HepG2 (cell line): ENCODE results near the gene SYNE1. TPM values are rescaled to one million over a fixed set of nuclear protein-coding genes. Genes with fewer than 3 reads are reported as not detected.

Source experiments
- ATAC-seq: fragments of 200-7000 bp; cut with Tn5 transposase; 3 replicates; pipeline ENCODE4 v1.9.1; 2020; ENCODE audit warnings: mild to moderate bottlenecking, moderate library complexity
- BruUV-seq: library from RNA; stranded (reverse); fragments of 400-500 nt; replicated peaks from 2 replicates; lab custom pipeline; 2021; lab: Mats Ljungman, UMichigan
- CTCF ChIA-PET: fragments of 300-600 bp; formaldehyde crosslinking; extraction: SDS; loops from one replicate; lab custom pipeline; 2021; ENCODE audit warnings: low total read pairs, inconsistent platforms, low intra/inter-chr PET ratio; lab: Yijun Ruan, JAX
- POLR2A ChIA-PET: fragments of 350-600 bp; sonication (Branson Sonifier 250); formaldehyde crosslinking; loops from one replicate; lab custom pipeline; 2020; ENCODE audit warnings: antibody characterized with exemption, inconsistent platforms; lab: Yijun Ruan, JAX
- DNase-seq: peaks from one replicate; pipeline ENCODE4 v3.0.0-alpha.2; 2015; ENCODE audit warnings: low spot score
- FAIRE-seq: peaks from 3 replicates; lab custom pipeline; 2011; peaks lifted over from hg19 to GRCh38; lab: Jason Lieb, UNC
- H2AFZ ChIP-seq: one replicate; pipeline ENCODE4 v1.6.1; 2011; ENCODE audit warnings: low read length, inconsistent platforms
- H3K27ac ChIP-seq: fragments of 300-600 bp; 3 replicates; pipeline ENCODE4 v1.8.0; 2011; ENCODE audit warnings: mixed run types, mild to moderate bottlenecking, mixed read lengths, low read length, inconsistent platforms; ENCODE audit not compliant: insufficient read depth; ENCODE audit errors: extremely low read length
- H3K27me3 ChIP-seq, 2 experiments: fragments of 200-600 bp in 1 of 2; 2 replicates in 1 of 2; 3 replicates in 1 of 2; pipeline versions ENCODE4 v1.6.0 to v1.8.0; 2011; ENCODE audit warnings: low read length in 2 of 2, mild to moderate bottlenecking in 2 of 2, moderate library complexity in 2 of 2, inconsistent platforms in 1 of 2; ENCODE audit not compliant: insufficient read depth in 2 of 2, control insufficient read depth in 1 of 2
- H3K36me3 ChIP-seq, 2 experiments: fragments of 200-600 bp in 1 of 2; replicated peaks in 1 of 2; 2 replicates in 1 of 2; 3 replicates in 1 of 2; pipeline versions ENCODE4 v1.5.1 to v1.8.0; 2011; ENCODE audit warnings: low read length in 2 of 2, inconsistent platforms in 1 of 2; ENCODE audit not compliant: insufficient read depth in 2 of 2, control insufficient read depth in 1 of 2
- H3K4me1 ChIP-seq: 2 replicates; pipeline ENCODE4 v1.5.1; 2012; ENCODE audit warnings: low read length, inconsistent platforms; ENCODE audit not compliant: insufficient read depth
- H3K4me2 ChIP-seq: 2 replicates; pipeline ENCODE4 v1.6.0; 2011; ENCODE audit warnings: low read depth, low read length, inconsistent platforms
- H3K4me3 ChIP-seq, 3 experiments: fragments of 200-600 bp in 1 of 3; sonication (generic), shearing (Covaris generic) in 1 of 3; replicated peaks in 1 of 3; 2 replicates each; pipeline ENCODE4 v1.5.1; 2011 to 2016; ENCODE audit warnings: low read length in 3 of 3, inconsistent platforms in 2 of 3, low read depth in 2 of 3, mild to moderate bottlenecking in 2 of 3, control low read depth in 1 of 3, mixed read lengths in 1 of 3; ENCODE audit not compliant: insufficient read depth in 1 of 3
- H3K79me2 ChIP-seq: one replicate; pipeline ENCODE4 v1.6.1; 2011; ENCODE audit warnings: low read length, inconsistent platforms; ENCODE audit not compliant: insufficient read depth
- H3K9ac ChIP-seq: 2 replicates; pipeline ENCODE4 v1.6.0; 2011; ENCODE audit warnings: mild to moderate bottlenecking, low read depth, low read length, inconsistent platforms; ENCODE audit not compliant: insufficient read depth
- H3K9me3 ChIP-seq: 2 replicates; pipeline ENCODE4 v1.5.1; 2012; ENCODE audit warnings: mild to moderate bottlenecking, low read length
- H4K20me1 ChIP-seq: 2 replicates; pipeline ENCODE4 v1.6.0; 2011; ENCODE audit warnings: inconsistent platforms, mild to moderate bottlenecking, low read length, moderate library complexity; ENCODE audit not compliant: insufficient read depth
- HDAC1 ChIP-seq: sonication (generic); formaldehyde crosslinking; IDR thresholded peaks from 2 replicates; pipeline ENCODE4 v1.5.1; 2020; ENCODE audit warnings: mild to moderate bottlenecking, missing genetic modification reagents
- ZFP37 ChIP-seq: sonication (generic); formaldehyde crosslinking; IDR thresholded peaks from 2 replicates; pipeline ENCODE4 v1.4.0; 2020; ENCODE audit warnings: missing genetic modification reagents, borderline replicate concordance
- ZFP90 ChIP-seq: sonication (generic); formaldehyde crosslinking; IDR thresholded peaks from 2 replicates; pipeline ENCODE4 v1.8.0; 2022; ENCODE audit warnings: missing genetic modification reagents, mild to moderate bottlenecking, inconsistent platforms, borderline replicate concordance
- WGBS: methylation state at CpG from one replicate; pipeline ENCODE4 v1.1.6; 2017; ENCODE audit warnings: low lambda C conversion rate; 5-methylcytosine and 5-hydroxymethylcytosine counted together
- in situ Hi-C: cut with HindIII; loops from 2 replicates; pipeline ENCODE4 v1.10.0; 2017; ENCODE audit warnings: low pct_unique_long_range_greater_than_20kb; ENCODE audit not compliant: extremely low pct_ligation_motif_present
- intact Hi-C: fragments of 100-400 bp; cut with micrococcal nuclease; formaldehyde crosslinking; loops from one replicate; pipeline ENCODE4 v1.10.0; 2022; ENCODE audit not compliant: unreplicated experiment
- polyA plus RNA-seq, 8 experiments: library from polyadenylated mRNA; depleted of rRNA in 3 of 8; stranded (reverse) in 7 of 8; unstranded in 1 of 8; fragments of >200 nt; fragmentation: Illumina TruSeq in 4 of 8; extraction: Trizol in 4 of 8; gene quantifications; 2 replicates each; pipeline versions ENCODE4 v1.2.1 to v1.2.3, GENCODE V29; 2011 to 2016; ENCODE audit warnings: low read depth in 4 of 8, missing spikeins in 1 of 8, mixed read lengths in 1 of 8; ENCODE audit not compliant: insufficient read depth in 1 of 8
- total RNA-seq, 5 experiments: library from RNA; depleted of rRNA; stranded (reverse); fragments of >200 nt; fragmentation: Illumina TruSeq; extraction: Trizol; gene quantifications; 2 replicates each; pipeline ENCODE4 v1.2.3, GENCODE V29; 2016; ENCODE audit warnings: low read depth in 1 of 5
- TF ChIP-seq, protein P1 (sequence below): sonication (generic); formaldehyde crosslinking; conservative IDR thresholded peaks from 2 replicates; pipeline ENCODE4 v1.4.0; 2020; ENCODE audit warnings: mild to moderate bottlenecking, missing genetic modification reagents, moderate library complexity

The SYNE1 gene
- total and polyA plus RNA-seq, 2 of the 13 experiments (the other 11 are each of a cell fraction or from before 2014, with no cell fraction given): 5.5 to 15.9 TPM

DNA sequence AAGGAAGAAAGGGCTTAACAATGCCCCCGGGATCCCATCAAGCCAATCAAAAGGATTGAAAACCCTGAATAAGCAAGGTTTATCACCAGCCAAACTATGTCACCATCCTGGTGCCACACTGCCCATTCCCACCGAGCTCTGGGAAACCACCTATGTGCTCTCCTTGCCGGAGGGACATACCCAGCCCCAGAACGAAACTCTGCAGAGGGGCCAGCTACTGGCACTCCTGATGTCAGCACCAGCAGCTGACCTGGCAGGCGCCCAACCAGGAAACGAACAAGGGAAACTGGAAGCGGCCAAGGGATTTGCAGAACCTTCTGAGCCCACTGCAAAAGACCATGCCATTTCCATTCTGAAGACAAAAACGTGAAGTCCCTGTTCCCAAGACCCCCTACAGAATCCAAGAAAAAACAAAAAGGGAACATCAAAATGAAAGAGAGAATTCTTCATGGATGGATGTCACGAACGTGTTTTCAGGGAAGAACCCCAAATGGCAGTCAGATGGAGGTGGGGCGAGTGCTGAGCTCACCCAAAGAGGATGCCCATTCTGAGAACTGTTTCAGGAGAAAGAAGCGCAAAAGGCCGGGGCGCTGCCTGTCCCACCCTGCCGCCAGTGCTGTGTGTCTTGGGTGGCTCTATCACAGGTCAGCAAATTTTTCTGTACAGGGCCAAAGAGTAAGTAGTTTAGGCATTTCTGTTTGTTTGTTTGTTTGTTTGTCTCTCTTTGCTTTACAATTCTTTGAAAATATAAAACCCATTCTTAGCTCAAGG is 524.5 kb downstream of the SYNE1 start:
- WGBS: 51% methylated on average over 14 of the region's 15 CpGs
- FAIRE-seq: no peak

More for the DNA sequence above, 524.5 kb downstream of the SYNE1 start:
- ChIA-PET POLR2A (no interaction called here), CTCF (no interaction called here)
- no peak for DNase-seq
- TF ChIP-seq ZFP90 (CRISPR knock-in tag) (no peak), ZFP37 (CRISPR knock-in tag) (no peak), HDAC1 (no peak)
- TF ChIP-seq, protein P1, sequence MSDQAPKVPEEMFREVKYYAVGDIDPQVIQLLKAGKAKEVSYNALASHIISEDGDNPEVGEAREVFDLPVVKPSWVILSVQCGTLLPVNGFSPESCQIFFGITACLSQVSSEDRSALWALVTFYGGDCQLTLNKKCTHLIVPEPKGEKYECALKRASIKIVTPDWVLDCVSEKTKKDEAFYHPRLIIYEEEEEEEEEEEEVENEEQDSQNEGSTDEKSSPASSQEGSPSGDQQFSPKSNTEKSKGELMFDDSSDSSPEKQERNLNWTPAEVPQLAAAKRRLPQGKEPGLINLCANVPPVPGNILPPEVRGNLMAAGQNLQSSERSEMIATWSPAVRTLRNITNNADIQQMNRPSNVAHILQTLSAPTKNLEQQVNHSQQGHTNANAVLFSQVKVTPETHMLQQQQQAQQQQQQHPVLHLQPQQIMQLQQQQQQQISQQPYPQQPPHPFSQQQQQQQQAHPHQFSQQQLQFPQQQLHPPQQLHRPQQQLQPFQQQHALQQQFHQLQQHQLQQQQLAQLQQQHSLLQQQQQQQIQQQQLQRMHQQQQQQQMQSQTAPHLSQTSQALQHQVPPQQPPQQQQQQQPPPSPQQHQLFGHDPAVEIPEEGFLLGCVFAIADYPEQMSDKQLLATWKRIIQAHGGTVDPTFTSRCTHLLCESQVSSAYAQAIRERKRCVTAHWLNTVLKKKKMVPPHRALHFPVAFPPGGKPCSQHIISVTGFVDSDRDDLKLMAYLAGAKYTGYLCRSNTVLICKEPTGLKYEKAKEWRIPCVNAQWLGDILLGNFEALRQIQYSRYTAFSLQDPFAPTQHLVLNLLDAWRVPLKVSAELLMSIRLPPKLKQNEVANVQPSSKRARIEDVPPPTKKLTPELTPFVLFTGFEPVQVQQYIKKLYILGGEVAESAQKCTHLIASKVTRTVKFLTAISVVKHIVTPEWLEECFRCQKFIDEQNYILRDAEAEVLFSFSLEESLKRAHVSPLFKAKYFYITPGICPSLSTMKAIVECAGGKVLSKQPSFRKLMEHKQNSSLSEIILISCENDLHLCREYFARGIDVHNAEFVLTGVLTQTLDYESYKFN (CRISPR knock-in tag): no peak
- H3K27ac ChIP-seq: no peak overlapping the region
- no TSS peak for BruUV-seq
- H2AFZ ChIP-seq: no peak overlapping the region
- H3K9ac ChIP-seq: no peak overlapping the region
- peaks cover 2 to 26% of the 10 kb centered on the region in 2 experiments; a peak in 3 of 5 replicates for H3K27me3 ChIP-seq
- H4K20me1 ChIP-seq: no peaks in the 10 kb centered on the region
- no peaks in the 10 kb centered on the region for H3K9me3 ChIP-seq
- intact Hi-C loops (no loop called here), in situ Hi-C loops (no loop called here)
- H3K4me2 ChIP-seq: no peak overlapping the region
- H3K36me3 ChIP-seq: no peaks in the 10 kb centered on the region
- no peak for ATAC-seq
- H3K4me1 ChIP-seq: peaks cover 11% of the 10 kb centered on the region
- H3K4me3 ChIP-seq: no peak overlapping the region
- no peaks in the 10 kb centered on the region for H3K79me2 ChIP-seq
